GM19395 (cell line): Measurements from ENCODE around the gene SNX25.
"Not testable (repeated sequence)": the region's sequence is repeated elsewhere in the genome, so short reads cannot be mapped to it uniquely, and the experiment has no call there.

Experiments used
- ATAC-seq: cut with Tn5 transposase; IDR thresholded peaks from one replicate; pipeline ENCODE4 v1.9.1; 2021; ENCODE audit warnings: mild to moderate bottlenecking, moderate library complexity; ENCODE audit not compliant: unreplicated experiment

The SNX25 gene

DNA sequence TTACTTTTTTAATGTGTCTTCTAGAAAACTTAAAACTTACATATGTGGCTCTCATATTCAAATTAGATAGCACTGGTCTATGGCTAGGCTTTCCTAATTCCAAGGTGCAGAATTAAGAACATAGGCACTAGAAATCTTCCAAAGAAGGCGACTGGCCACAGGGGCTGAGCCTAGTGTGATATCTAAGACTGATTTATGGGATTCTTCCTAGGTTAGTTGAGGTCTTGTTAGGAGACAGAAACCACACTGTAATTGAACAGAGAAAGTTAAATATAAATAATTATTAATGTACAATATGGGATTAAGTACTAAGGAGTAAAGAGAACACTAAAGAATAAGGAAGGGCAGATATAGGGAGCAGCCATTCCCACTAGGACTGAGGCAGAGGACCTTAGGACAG, 48.3 kb downstream of the SNX25 start:
- no peak for ATAC-seq

DNA sequence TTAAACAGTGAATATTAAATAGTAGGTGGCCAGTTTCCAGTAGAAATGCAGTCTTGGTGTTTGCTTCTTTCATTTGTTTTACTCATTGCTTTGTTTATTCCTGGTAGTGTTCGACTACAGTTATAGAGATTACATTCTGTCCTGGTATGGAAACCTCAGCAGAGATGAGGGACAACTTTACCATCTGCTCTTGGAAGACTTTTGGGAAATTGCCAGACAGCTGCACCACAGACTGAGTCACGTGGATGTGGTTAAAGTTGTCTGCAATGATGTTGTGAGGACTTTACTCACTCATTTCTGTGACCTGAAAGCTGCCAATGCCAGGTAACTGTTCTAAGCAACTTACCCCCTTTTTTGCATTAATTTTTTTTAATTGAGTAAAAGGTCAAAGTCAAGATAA, 49.3 kb downstream of the SNX25 start:
- not testable (repeated sequence) for ATAC-seq

DNA sequence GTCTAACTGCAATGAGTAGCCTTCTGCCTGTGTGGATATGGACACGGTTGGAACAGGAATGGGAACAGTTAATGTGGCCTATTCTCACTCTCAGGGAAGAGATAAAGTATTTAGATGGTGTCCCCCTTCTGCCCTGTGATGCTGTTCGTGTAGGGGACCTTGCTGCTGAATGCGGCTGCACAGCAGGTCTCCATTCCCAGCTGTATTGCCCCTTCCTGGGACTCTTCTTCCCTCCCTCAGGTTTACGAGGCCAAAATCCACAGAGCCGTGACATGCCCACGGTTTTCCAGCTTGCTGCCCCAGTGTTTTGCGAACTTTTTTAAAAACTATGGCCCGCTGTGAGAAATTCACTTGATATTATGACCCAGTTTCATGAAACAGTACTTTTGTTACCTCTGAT, 50.3 kb downstream of the SNX25 start:
- no peak for ATAC-seq

DNA sequence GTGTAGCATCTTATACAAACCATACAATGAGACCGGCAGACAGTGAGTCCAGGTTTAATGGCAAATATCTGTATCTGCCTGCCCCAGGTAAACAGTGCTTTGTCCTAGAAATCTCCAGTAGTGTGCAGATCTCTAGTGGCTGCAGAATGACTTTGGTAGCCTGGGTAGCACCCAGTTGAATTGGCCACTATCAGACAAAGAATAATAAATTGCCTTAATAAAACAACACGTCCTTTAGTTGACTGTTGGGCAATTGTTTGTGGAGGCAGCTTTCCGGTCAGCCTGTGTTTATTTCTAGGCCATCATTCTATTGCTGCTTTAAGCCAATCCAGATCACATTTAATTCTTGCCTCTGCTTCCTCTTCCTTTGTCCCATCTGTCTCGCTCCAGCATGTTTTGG, 52.5 kb downstream of the SNX25 start:
- no peak for ATAC-seq

- ATAC-seq = peak; percentile 67
Measured at GRCh38 chr4:185263419-185263818, 54.0 kb downstream of the SNX25 start.

DNA sequence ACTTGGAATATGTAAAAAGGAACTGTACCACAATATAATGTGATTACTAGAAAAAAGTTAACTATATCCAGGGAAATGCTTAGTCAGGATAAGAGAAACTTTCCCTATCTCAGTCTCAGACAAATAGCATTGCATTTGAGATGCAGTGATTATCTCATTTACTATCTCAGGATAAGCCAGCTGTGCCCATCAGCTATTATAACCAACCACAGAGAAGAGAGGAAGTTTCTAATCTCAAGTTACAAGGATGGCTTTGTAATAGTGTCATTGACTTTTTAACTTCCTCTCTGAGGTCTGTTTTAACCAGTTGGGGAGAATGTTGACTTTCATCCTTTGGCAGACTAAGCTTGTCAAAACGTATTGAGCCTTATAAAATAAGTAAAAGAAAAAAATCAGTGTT, 56.5 kb downstream of the SNX25 start:
- ATAC-seq = peak; percentile 81

GRCh38 chr4:185269286-185269685, 59.9 kb downstream of the SNX25 start:
- ATAC-seq = no peak

- ATAC-seq = no peak
Measured at GRCh38 chr4:185270037-185270436, 60.6 kb downstream of the SNX25 start.

DNA sequence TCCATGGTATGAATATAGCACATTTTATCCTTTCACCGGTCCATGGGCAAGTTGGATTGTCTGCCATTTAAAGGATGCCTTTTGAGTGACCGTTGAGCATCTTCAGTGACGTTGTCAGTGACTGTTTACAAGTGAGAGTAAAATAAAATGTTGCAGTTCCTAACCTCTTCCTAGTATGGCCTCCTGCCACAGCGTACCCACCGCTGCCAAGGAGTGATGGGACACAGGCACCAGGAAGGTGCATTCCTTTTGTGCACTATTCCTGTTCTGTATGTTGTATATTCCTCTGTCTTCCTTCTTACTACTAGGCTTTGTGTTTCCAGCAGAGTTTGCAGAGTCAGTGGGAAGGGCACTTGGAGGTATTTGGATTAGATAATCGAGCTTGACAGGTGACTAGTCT, 61.5 kb downstream of the SNX25 start:
- no peak for ATAC-seq

DNA sequence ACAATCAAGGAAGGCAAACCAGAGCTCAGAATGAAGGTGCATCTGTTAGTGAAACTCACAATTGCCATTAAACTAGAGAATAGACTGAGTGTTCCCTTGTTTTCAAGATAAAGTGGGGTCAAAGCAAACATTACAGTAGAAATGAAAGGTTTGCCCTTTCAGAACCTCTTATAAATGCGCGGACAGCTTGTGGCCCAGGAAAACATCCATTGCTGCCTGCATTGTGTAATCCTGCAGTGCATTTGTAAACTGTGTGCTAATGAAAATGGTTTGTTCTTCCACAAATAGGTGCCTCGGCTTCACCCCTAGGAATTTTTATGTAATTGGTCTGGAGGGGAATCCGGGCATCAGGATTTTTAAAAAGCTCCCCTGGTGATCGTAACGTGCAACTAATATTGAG, 62.8 kb downstream of the SNX25 start:
- no peak for ATAC-seq

DNA sequence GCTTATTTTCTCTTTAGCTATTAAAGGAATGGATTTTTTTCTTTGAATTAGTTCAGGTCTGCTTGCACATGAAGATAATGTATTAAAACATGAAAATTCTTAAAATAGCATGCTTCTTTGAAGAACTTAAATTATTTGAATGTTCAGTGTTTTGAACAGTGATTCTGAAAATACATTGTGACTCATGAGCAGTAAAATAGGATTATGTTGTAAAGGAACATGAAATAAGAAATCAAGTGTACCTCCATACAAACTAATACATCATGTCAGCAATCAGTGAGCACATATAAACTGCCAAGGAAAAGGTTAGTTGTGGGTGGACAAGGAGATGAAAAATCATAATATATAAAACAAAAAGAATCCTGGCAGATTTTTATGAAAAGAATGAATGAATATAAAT, 66.1 kb downstream of the SNX25 start:
- no peak for ATAC-seq

- ATAC-seq = no peak
Measured at GRCh38 chr4:185276036-185276435, 66.6 kb downstream of the SNX25 start.

DNA sequence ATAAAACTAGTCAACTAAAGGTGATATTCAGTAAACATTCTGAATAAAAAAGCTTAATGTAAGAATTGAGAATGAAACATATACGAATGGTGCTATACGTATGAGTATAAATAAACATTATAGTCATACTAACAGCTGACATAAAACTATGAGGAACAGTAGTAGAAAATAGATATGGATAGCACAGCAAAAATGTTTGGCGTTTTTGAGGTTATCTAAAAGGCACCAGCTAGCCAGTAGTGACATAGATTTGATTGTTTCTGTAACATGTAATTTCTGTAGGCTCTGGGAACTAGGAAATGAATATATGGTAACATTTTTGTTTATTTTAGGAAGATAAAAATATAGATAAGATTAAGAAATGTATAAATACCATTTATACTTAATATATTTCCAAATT, 69.3 kb downstream of the SNX25 start:
- ATAC-seq = no peak

DNA sequence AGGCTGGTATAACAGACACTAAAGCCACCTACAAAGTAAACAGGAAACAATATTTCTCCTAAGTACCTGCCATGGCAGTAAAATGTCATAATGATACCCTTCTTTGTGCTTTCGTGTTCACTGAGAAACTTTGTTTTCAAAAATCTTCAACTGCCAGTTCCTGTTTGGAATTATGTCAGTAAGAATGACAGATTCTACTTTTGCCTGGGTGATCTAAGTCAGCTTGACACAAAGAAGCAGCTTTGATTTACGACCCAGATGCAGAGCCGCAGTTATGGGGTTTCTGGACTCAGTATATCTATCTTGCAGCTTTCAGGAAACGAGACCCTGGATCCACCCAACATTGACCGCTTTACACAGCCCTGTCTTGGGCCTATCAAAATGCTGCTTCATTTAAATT, 71.2 kb downstream of the SNX25 start:
- no peak for ATAC-seq

DNA sequence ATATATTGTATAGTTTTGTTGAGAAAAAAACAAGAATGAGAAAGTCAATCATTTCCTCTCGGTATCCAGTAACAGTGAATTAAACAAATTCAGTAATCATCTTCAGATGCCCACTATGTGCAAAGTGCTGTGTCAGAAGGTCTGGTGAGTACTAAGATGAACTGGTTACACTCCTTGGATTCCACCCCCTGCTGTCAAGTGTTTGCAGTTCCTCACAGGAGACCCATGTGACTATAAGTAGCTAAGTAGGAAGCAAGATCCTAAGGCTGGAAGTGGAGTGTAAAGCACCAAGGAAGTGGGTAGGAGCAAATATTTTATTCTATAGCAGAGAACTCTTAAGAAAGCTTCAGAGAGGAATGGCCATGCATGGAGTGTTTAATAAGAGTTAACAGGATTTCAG, 73.6 kb downstream of the SNX25 start:
- ATAC-seq = no peak

- ATAC-seq = no peak
Measured at GRCh38 chr4:185283723-185284122, 74.3 kb downstream of the SNX25 start.

GRCh38 chr4:185285632-185286393, 76.4 kb downstream of the SNX25 start:
- ATAC-seq = no peak

DNA sequence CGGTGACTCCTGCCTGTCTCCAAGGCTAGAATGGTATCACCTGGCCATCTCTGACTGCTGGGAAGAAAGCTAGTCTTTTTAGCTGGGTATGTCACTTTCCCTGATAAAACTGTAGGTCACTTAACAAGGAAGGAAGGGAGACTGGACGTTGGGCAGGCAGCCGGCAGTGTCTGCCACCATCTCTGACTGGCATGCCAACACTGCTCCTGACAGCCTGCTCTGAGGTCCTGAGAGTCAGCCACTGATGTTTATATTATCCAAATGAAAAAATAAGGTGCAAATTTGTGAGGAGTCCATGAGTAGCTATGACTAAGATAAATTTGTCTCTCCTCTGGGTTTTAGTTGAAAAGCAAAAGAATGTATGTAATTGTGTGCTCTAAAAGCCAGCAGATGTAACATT, 77.2 kb downstream of the SNX25 start:
- ATAC-seq = no peak

- ATAC-seq = no peak
Measured at GRCh38 chr4:185287031-185287430, 77.6 kb downstream of the SNX25 start.

DNA sequence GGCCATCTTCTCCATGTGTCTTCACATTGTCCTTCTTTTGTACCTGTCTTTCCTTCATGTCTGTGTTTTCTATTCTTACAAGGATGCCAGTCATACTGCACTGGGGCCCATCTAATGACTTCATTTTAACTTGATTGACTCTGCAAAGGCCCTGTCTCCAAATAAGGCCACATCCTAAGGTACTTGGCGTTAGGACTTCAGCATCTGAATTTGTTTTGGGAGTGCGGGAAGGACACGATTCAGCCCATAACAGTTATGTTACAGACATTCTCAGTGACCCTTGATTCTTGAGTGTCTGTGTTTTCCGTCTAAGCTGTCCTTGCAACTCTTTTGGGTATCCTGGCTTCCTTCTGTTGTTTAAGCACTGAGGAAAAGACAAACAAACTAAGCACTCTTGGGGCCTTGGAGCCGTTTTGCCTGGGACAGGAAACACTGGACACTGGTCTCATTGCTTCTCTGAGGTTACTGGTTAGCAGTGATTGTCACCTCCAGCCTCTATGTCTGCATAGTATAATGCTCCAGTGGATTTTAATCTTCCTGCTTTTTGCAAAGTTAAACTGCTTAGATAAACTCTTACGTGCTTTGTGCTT, 80.7 kb downstream of the SNX25 start:
- no peak for ATAC-seq

- ATAC-seq = no peak
Measured at GRCh38 chr4:185290656-185291055, 81.3 kb downstream of the SNX25 start.

- no peak for ATAC-seq
Measured at GRCh38 chr4:185293202-185293601, 83.8 kb downstream of the SNX25 start.
